GM18951 (cell line): Measurements from ENCODE around the gene ATCAY.

Source experiments
- POLR2A ChIP-seq: IDR thresholded peaks from 4 replicates; pipeline ENCODE4 v1.6.1; 2011; ENCODE audit warnings: mild to moderate bottlenecking; ENCODE audit not compliant: insufficient read length, insufficient read depth; ENCODE audit errors: extremely low read depth
- in situ Hi-C: fragments of 300-500 bp; cut with MboI; formaldehyde crosslinking; loops from one replicate; pipeline ENCODE4 v1.12.0; 2022; ENCODE audit warnings: low sequenced_read_pairs, mixed read lengths, inconsistent platforms; ENCODE audit not compliant: unreplicated experiment

Gene ATCAY

DNA sequence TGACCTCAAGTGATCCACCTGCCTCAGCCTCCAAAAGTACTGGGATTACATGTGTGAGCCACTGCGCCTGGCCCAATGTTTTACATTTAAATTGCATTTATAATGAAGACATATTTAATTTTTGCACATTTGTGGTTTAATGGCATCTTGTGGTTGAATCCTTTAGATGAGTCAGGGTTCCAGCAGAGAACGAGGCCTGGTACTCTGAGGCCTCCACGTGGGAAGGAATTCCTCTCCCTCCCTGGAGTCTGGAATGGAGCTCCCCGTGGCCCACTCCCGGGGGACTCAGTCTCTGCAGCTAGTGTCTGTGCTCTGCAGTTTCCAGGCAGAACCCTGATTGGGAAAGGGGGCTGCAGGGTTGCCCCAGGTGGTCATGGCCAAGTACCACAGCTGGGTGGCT lies 35.9 kb upstream of the ATCAY start:
- in situ Hi-C loops = no loop called here
- no peak for TF ChIP-seq POLR2A

DNA sequence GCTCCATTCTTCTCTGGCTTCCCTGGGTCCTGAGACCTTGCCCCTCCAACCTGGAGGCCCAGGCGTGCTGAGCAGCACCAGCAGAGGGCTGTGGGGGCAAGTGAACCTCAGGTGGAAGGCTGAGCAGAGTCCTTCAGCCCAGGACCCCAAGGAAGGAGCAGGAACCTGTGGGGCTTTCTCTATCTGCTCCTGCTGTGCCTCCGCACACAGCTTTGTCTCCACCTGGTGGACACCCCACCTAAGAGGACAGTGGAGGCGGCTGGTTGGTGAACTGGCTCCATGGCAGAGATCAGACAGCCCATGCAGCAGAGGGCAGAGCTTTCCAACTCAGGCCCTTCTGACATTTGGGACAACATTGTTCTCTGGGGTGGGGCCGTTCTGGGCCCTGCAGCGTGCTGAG lies 31.4 kb upstream of the ATCAY start:
- no peak for TF ChIP-seq POLR2A
- in situ Hi-C loops = no loop called here

DNA sequence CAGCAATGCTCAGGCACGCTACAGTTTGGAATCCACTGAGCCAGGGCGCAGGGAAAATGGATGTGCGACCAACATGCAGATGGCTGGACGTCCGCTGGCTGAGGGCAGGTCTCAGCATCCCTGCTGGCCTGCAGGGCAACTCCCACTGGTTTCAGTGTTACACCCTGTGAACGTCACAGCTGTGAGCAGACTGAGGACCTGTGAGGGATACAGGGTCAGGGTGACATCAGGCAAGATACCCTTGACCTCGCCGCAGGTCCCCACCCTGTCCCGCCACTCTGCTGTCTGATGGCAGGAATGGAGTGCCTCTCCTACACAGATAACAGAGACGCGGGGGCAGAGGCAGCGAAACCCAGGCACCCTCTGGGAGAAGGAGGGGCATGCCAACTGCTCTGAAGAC lies 30.7 kb upstream of the ATCAY start:
- in situ Hi-C loops = no loop called here
- no peak for TF ChIP-seq POLR2A

DNA sequence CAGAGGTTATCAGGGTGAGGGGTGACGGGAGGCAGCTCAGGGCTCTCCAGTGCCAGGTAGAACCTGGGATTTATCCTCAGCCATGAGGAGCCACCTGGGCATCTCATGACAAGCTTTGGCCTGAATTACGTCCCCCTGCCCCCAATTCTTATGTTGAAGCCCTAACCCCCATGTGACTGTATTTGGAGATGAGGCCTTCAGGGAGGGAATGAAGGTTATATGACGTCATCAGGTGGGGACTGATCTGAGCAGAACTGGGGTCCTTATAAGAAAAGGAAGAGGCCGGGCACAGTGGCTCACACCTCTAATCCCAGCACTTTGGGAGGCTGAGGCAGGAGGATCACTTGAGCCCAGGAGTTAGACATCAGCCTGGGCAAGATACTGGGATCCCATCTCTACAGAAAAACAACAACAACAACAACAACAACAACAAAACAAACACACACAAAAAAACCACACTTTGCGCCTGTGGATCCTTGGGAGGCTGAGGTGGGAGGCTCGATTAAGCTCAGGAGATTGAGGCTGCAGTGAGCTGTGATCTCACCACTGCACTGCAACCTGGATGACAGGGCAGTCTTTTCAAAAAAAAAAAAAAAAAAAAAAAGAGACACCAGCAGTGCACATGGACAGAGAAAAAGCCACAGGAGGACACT lies 30.0 kb upstream of the ATCAY start:
- no peak for TF ChIP-seq POLR2A
- in situ Hi-C loops = no loop called here

DNA sequence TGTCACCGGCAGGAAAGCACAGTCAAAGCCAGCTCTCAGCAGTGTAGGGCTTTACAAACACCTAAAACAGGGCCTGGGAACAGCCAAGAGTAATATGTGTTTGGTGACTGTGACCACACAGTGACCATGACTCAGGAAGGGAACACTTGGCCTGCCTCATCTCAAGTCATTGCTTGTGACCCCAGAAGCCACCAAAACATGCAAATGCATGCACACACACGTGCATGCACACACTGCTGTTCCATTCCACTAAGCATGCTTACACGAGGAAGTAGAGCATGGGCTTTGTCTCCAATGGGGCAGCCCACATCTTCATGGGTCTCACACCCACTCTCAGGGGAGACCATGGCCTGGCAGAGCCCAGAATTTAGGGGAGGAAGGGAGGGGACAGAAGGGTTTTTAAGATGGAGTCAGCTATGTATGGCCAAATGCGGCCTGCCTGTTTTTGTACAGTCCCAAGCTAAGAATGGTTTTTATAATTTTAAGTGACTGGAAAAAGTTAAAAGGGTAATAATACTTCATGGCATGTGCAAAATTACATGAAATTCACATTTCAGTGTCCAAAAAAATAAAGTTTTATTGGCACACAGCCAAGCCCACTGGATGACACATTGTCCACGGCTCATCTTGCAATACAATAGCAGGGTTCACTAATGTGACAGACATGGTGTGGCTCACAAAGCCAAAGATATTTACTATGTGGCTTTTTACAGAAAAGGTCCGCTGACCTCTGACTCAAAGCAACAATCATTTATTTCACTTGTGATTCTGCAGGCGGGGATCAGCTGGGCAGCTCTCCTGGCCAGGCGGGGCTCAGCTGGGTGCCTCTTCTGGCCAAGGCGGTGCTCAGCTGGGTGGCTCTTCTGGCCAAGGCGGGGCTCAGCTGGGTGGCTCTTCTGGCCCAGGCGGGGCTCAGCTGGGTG lies 29.0 kb upstream of the ATCAY start:
- in situ Hi-C loops = no loop called here
- TF ChIP-seq POLR2A = no peak

DNA sequence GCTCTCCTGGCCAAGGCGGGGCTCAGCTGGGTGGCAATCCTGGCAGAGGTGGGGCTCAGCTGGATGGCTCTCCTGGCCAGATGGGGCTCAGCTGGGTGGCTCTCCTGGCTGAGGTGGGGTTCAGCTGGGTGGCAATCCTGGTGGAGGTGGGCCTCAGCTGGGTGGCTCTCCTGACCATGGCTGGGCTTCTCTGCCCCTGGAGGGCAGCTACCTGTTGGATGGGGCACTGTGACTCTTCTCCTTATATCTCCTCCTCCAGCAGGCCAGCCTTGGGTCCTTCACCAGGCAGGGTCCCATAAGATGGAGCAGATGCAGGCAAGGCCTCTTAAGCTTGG lies 28.3 kb upstream of the ATCAY start:
- no peak for TF ChIP-seq POLR2A
- in situ Hi-C loops = no loop called here

DNA sequence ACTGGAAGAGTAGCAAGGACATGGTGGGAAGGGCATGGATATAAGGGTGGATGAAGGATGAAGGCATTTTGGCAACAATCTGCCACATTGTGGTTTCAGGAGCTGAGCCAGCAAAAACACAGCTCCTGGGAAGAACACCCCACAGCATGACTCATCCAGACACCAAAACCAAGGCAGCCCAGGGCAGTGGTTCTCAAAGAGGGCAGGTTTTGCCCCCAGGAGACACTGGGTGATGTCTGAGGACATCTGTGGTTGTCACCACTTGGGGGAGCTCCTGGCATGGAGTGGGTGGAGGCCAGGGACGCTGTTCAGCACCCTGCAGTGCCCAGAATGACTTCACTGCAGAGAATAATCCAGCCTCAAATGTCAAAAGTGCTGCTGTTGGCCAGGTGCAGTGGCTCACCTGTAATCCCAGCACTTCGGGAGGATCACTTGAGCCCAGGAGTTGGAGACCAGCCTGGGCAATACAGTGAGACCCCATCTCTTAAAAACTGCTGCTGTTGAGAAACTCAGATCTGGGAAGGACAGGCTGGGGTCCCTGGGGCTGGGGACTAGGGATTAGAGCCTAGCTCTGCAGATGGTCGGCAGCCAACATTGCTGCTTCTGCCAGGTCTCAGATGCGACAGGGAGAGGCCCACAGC lies 27.8 kb upstream of the ATCAY start:
- in situ Hi-C loops = no loop called here
- TF ChIP-seq POLR2A = no peak

DNA sequence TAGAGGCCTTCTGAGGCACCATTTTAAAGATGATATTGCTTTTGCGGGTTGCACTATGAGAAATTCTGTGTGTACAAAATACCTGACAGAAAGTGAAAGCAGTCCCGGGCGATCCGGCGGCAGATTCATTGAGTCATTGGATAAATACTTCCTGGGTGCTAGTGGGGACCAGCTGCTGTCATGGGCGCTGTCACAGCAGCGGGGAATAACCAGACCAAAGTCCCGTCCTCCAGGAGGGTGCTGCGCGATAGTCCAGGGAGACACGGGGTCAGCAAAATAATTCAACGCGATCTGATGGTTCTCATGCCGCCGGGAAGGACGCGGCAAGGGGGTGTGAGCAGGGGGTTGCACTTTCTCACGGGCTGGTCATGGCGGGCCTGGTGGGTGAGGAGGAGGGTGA lies 25.2 kb upstream of the ATCAY start:
- in situ Hi-C loops = no loop called here

DNA sequence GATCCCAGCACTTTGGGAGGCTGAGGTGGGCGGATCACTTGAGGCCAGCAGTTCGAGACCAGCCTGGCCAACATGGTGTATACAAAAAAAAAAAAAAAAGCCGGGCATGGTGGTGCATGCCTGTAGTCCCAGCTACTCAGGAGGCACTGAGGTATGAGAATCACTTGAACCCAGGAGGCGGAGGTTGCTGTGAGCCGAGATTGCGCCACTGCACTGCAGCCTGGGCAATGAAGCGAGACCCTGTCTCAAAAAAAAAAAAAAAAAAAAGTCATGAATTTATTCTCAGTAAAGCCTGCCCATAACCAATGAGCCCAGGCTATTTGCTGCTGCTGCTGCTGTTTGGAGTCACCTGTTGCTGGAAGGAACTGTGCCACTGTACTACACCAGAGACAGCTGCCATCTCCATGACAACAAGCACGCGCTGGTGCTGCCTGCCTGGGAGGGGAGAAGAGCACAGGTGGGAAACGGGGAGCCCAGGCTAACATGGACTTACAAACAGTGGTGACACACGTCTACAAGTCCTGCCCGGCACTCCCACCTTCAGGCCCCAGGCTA lies 23.0 kb upstream of the ATCAY start:
- TF ChIP-seq POLR2A = no peak
- in situ Hi-C loops = no loop called here

More for the DNA sequence above, 25.2 kb upstream of the ATCAY start:
- no peak for TF ChIP-seq POLR2A

DNA sequence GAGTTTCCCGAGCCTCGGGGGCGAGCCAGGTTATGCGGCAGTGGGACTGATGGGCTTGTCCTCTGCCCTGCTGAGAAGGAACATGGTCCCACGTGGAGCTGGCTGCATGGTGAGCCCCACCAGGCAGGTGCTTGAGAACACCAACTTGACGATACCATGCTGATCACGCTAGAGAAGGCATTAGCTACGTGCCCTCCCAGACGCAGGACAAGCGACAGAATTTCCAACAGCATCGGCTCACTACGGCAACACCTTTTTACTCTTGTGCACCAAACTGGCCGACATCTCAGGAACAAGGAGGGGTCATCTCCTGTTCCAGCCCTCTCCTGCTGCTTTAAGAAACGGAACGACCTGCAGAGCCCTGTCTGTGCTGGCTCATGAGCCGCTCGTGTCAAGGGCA lies 20.0 kb upstream of the ATCAY start:
- no peak for TF ChIP-seq POLR2A
- in situ Hi-C loops = no loop called here

DNA sequence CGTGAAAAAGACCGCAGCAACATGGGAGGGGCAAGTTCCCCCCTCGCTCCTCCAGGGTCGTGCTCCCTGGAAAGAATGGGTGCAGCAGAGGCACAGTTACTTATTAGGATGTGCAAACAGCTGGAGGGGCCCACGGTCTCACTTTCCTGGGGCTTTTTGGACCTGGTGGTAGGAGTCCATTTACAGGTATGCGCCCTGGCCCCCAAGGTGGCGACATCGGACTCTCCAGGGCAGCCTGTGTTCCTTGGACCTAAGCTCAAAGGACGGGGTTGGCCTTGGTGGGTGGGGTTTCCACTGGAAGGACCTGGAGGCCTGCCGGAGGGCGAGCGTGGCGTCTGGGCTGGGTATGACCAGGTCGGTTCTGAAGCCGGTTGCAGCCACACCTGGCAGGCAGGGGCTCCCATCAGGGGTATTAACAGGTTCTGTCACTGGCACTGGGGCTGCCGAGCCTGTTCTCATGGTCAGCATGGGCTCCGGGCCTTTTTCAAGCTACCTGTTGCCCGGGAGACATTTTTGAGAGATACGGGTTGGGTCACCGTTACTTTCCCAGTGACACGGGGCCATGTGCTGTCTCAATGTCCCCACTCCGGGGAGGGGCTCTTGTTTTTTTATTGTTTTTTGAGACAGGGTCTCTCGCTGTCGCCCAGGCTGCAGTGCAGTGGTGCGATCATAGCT lies 17.5 kb upstream of the ATCAY start:
- in situ Hi-C loops = no loop called here
- TF ChIP-seq POLR2A = no peak

DNA sequence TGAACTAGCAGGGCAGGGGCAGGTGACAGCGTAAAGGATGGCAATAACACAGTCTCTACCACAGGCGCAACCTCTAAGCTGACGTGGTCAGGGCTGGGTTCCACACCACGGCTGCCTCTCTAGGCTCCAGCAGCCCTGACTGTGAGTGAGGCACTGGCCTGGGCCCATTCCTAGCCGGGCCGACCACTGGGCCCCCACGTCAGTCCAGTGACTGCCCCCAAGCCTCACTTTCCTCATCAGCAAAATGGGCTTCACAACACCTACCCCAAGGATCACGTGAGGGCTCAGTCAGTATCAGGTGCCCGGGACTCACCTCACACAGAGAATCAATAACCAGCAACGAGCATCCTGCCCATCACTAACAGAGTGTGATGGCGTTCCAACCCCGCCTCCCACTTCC lies 16.8 kb upstream of the ATCAY start:
- TF ChIP-seq POLR2A = no peak
- in situ Hi-C loops = no loop called here
